ENCODE data around the gene ARHGAP4. TPM values are rescaled to one million over a fixed set of nuclear protein-coding genes. Genes with fewer than 3 reads are reported as not detected.

Gene ARHGAP4
- total RNA-seq, 1 donor from 2014 or later = 53.8 TPM

DNA sequence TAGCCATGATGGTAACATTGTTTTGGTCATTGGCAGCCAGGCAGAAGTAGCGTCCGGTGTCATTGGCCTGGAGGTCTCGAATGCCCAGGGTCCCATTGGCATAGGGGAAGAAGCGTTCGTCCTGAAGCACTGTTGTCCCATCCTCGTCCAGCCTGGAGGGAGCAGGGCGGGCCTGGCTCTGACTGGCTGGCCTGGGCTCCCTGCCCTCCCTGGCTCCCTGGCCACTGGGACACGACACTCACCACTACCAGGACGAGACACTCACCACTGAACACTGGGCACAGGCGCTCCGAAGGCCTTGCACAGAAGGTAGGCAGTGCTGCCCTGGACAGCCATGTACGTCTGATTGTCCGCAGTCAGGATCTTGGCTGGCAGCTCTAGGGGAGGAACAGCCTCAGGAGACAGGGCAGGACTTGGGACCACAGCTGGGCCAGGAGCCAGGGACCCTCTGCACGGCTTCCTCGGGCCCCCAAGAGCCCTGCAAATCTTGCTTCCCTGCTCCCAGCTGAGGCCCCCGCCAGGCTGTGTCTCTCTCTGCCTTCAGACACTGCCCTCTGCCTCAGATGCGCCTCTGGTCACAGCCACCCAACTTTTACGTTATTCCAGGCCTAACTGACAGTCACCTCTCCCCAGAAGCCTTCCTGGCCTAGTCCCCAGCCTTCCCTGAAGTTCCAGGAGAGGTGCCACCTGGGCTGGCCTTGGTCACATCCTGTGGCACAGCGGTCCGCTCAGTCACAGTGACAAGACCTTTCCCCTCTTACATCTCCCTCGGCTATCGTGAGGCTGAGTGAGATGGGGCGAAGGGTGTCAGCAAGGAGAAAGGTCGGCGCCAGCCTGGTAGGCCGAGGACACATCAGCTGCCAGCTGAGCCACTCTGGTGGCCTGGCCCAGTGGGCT is 57.2 kb downstream of the ARHGAP4 start:
- no peak for DNase-seq (ENCODE audit: low spot score)

DNA sequence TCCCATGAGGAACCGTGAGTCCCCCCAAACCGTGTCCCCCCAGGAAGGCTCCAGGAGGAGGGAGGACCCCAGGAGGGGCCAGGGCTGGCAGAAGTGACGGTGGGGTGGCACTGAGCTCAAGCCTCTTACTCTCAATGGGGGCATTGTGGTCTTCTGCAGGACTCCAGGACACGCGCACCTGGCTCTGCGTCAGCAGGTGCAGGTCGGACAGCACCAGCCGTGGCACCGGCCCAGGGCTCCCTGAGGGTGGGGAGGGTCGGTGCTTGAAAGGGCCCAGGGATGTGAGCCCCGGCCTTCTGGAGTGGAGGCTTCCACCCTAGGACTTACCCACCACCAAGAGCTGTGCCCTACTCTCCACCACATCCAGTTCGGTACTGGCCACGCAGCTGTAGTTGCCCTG is 58.4 kb downstream of the ARHGAP4 start:
- no peak for DNase-seq (ENCODE audit: low spot score)

DNA sequence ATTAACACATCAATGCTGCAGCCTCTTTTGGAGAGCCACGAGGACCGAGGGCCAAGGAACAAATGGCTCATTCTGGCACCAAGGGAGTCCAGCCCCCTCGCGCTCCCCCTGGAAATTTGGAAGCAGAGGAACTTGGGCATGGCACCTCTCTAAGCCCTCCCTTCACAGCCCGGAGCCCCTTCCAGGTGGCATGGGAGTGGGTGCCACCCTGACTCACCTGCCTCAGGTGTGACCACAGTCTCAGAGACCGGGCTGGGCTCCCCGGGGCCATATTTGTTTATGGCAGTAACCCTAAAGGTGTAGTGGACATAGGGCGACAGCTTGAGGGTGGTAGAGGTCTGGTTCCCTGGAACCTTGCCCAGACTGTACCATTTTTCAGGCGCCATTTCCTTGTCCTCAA is 58.9 kb downstream of the ARHGAP4 start:
- DNase-seq (ENCODE audit: low spot score) = no peak

DNA sequence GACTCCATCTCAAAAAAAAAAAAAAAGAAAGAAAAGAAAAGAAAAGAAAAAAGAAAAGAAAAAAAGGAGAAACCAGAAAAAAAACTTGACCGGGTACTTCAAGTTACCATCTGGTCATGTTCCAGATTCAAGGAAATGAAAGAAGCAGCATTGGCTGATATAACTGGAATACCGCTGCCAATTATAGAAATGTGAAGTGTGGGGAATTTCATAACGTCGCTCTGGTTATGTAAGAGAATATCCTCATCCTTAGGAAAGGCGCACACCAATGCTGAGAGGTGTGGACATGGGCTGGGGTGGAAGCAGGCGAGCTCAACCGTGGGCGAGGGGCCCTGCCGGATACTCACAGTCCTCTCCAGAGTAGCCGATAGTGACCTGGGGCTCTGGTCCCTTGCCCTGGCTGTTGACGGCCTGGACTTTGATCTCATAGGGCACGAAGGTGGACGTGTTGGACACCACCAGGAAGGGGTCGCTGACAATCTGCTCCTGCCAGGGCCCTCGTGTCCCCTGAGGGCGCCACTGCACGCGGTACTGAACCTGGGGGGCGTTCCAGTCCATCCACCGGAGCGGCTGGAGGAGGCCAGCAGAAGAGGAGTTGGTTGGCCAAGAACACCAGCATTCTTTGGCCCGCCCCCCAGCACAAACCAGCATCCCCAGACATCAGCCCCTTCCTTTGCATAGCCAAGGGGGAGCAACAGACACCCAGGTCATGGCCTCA is 59.6 kb downstream of the ARHGAP4 start:
- no peak for DNase-seq (ENCODE audit: low spot score)

DNA sequence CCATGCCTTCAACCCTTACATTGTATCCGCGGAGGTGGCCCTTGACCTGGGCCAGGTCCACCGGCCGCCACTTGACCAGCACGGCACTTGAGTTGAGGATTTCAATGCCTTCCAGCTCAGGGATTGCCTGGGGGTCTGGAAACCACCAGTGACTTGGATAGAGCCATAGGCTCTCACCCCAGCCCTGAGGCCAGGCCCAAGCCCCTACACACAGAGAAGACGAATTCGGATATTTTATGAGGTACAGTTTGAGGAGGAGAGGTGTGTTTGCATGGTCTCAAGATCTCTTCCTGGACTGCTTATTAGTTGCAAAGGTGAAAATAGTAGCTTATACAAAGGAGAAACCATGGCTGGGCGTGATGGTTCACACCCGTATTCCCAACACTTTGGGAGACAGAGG is 60.4 kb downstream of the ARHGAP4 start:
- no peak for DNase-seq (ENCODE audit: low spot score)

DNA sequence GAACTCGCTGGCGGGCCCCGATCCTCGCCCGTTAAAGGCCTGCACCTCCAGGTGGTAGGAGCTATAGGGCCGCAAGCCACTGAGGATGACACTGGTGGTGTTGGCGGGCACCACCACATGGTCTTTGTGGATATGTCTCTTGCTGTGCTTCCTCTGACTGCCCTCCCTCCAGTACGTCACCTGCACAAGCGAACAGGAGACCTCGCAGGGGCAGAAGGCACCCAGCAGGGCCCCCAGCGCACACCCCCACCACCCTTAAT is 60.8 kb downstream of the ARHGAP4 start:
- no peak for DNase-seq (ENCODE audit: low spot score)

DNA sequence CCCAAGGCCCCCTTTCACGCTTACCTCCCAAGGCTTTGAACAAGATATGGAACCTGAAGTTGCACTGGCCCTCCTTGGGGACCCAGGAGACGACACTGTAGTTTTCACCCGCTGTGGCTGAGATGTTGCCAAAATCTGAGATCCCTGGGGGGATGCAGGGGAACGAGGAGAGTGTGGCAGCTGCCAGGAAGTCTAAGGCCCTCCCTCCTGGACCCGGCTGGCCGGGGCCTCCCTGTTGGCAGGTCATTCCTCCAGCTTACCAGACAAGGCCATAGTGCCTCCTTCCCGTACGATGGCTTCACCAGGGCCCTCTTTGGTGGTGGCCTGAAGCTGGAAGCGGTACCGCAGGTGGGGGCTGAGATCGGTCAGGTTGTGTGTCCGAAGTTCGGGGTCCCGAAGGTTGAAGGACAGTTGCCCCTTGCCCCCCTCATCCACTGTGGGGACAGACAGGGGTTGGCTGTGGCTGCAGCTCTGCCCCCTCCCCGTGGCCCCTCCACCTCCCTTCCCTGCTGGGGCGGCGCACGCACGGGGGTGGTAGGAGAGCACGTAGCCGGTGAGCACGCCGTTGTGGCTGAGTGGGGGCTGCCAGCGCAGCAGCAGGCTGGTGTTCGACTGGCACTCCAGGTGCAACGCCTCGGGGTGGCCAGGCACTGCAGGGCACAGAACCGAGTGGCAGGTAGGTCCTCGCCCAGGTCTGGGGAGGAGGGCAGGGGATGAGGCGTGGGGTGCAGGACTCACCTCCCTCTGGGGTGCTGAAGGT is 61.3 kb downstream of the ARHGAP4 start:
- no peak for DNase-seq (ENCODE audit: low spot score)

DNA sequence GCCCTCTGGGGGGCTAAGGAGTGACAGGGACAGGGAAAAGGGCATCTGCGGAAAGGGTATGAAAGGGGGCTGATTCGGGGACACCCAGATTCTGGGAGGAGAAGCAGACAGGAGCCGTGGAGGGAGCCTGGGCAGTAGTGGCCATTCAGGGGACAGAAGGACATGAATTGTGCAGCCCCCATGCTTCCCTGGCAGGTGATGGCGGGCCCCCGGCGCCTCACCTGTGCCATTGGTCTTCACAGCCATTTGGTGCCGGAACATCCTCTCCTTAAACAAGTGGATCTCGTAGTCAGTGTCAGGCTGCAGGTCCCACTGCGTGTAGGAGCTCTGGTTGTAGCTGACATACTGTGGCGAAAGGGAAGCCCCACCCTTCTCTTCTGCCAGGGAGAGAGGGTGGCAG is 62.0 kb downstream of the ARHGAP4 start:
- no peak for DNase-seq (ENCODE audit: low spot score)

DNA sequence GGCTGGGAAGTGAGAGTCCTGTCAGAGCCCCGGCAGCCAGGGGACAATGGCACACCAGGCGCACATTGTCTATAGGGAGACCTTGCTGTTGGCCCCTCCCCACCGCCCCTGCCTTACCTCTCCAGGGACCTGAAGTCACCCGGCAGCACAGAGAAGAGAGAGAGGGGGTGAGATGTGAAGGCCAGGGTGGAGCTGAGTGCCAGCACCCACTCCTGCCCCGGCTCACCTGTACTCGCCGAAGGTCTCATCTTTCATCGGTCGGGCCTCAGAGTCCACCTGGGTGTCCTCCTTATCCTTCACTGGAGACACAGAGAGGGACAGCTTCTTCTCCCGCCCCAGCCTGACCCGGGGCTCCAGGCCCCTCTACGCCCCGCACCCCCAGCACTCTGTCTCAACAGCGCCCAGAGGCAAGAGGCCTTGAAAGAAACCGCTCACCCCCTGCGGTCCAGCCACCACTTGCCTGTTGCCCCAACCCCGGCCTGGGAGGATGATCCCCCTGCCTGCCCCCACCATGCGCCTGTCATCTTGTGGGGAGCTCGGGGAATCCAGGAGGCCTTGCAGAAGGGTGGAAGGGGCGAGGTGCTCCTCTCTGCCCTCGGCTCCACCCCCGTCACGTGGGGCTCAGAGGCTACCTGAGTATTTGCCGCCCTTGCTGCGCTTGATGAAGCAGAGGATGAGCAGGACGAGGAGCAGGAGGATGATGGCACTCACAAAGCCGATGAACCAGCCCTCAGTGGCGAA is 62.6 kb downstream of the ARHGAP4 start:
- DNase-seq (ENCODE audit: low spot score) = no peak

DNA sequence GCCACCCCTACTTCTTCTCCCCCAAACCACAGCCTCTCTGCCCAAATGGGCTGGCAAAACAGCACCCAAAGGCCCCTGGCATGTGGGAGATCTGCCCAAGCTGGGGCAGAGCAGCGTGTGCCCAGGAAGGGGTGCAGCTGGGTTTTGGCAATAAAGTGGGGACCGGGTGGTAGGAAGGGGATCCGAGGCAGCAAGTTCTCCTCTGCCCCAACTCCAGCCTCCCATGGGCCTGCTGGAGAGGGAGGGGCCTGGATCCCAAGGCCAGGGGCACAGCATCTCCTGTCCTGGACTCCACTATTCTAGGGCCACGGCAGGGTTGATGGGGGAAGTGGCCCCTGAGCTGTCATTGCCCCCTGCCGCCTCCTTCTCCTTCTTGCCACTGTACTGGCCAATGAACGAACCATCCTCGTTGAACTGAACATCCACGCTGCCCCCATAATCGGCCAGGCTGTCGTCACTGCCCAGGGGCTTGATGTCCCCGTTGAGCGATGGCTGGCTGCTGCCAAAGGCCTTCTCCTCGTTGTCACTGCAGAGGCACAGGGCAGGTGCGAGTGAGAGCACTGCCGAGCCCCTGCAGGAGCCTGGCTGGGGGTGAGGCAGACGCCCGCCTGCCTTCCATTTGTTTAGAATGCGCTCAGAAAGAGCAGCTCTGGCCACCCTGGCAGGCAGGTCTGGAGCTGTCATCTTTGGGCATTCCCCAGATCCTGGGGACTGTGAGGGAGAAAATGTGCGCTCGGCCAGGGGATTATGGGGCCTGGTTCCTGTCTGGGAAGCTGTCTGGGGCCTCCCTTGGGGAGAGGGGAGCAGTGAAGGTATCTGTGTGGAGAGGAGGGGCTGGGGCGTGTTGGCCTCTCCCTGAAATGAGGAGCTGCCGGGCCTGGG is 63.5 kb downstream of the ARHGAP4 start:
- no peak for DNase-seq (ENCODE audit: low spot score)

DNA sequence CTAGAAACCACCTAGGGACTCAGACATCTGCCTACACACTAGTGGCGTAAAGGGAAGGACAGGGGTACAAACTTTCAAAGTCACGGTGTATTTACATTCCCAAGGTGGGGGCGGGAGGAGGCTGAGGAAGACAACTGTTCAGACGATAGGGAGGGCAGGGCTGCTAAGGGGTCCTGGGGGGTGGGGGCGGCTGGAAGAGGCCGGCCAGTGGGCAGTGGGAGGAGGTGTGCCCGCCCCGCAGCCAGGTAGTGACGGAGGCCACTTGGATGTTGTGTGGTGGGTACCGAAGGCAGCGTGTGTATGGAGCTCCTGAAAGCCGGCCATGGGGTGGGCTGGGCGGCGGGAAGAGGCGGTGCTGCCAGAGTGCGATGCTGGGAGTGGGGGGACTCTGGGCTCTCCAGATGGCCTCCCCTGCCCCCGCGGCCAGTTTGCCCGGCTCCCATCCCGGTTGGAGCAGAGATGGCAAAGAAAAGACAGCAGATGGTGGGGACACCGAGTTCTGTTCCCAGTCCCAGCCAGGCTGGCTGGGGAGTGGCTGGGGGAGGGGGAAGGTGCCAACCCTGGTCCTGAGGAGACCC is 64.2 kb downstream of the ARHGAP4 start:
- DNase-seq (ENCODE audit: low spot score) = no peak

DNA sequence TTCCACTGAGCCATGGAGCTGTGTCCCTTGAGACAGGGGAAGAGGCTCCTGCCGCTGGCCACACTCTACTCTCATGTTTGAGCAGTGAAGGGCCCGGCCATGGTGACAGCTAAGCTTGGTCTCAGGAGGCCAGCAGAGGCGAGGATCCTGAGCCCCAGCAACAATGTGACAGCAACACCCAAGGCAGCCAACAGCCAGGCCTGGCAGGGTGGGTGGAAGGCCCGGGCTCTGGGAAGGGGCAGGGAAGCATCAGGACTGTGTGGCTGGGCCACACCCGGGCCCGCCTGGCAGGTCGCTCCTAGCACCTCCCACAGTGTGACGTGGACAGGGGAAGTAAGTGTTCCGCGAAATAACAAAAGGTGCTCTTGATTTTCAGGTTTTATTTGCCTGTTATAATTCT is 64.9 kb downstream of the ARHGAP4 start:
- no peak for DNase-seq (ENCODE audit: low spot score)

Other genes starting within 250 kb of the ARHGAP4 start
- 165 TPM for gene SLC6A8, start 238.3 kb downstream of the ARHGAP4 start, total RNA-seq
- gene BCAP31, start 201.9 kb downstream of the ARHGAP4 start, total RNA-seq = 221 TPM
- gene ABCD1, start 201.4 kb downstream of the ARHGAP4 start, total RNA-seq = 18.6 TPM
- 65.3 TPM for gene PLXNB3, start 162.0 kb downstream of the ARHGAP4 start, total RNA-seq
- gene SRPK3, start 145.2 kb downstream of the ARHGAP4 start, total RNA-seq = 5.8 TPM
- 51.5 TPM for gene IDH3G, start 131.9 kb downstream of the ARHGAP4 start, total RNA-seq
- gene SSR4, start 131.6 kb downstream of the ARHGAP4 start, total RNA-seq = 401 TPM
- gene PDZD4, start 95.7 kb downstream of the ARHGAP4 start, total RNA-seq = 15.1 TPM
- gene L1CAM, start 40.1 kb downstream of the ARHGAP4 start, total RNA-seq = 10.0 TPM
- gene AVPR2, start 21.6 kb downstream of the ARHGAP4 start, total RNA-seq = 1.1 TPM
- gene NAA10, start 8.8 kb upstream of the ARHGAP4 start, total RNA-seq = 81.6 TPM
- gene RENBP, start 18.4 kb upstream of the ARHGAP4 start, total RNA-seq = 19.5 TPM
- 69.5 TPM for gene HCFC1, start 45.6 kb upstream of the ARHGAP4 start, total RNA-seq
- 14.4 TPM for gene TMEM187, start 46.5 kb upstream of the ARHGAP4 start, total RNA-seq
- gene IRAK1, start 93.6 kb upstream of the ARHGAP4 start, total RNA-seq = 108 TPM
- gene MECP2, start 171.5 kb upstream of the ARHGAP4 start, total RNA-seq = 64.9 TPM
- not detected for gene OPN1LW, start 218.0 kb upstream of the ARHGAP4 start, total RNA-seq

Measured in mucosa of gallbladder (tissue), 1 donor.